Hematopoietic multipotent progenitor cell treated with erythropoietin and hydrocortisone succinate and interleukin-3 and kit ligand, for 15 days (in vitro differentiated cells): ENCODE measurements around the gene CA12.
"Not testable (repeated sequence)": the region's sequence is repeated elsewhere in the genome, so short reads cannot be mapped to it uniquely, and the experiment has no call there.

Experiments used
- DNase-seq: peaks from one replicate; pipeline ENCODE4 v3.0.0-alpha.2; 2015; ENCODE audit warnings: low spot score

CA12 gene

DNA sequence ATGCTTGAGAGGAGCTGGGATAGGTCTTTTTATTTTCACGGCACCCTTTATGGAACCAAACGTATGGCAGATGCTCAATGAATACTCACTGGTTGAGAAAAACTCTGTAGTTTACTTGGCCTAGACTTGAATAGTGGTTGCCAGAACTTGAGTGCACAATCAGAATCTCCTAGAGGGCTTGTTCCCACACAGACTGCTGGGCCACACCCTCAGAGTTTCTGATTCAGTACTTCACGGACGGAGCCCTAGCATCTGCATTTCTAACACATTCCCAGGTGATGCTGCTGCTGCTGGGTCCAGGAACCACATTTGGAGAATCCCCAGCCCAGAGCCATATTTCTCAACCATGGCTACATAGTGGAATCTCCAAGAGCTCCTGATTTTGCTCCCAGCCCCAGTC lies 24.6 kb downstream of the CA12 start:
- no peak for DNase-seq

DNA sequence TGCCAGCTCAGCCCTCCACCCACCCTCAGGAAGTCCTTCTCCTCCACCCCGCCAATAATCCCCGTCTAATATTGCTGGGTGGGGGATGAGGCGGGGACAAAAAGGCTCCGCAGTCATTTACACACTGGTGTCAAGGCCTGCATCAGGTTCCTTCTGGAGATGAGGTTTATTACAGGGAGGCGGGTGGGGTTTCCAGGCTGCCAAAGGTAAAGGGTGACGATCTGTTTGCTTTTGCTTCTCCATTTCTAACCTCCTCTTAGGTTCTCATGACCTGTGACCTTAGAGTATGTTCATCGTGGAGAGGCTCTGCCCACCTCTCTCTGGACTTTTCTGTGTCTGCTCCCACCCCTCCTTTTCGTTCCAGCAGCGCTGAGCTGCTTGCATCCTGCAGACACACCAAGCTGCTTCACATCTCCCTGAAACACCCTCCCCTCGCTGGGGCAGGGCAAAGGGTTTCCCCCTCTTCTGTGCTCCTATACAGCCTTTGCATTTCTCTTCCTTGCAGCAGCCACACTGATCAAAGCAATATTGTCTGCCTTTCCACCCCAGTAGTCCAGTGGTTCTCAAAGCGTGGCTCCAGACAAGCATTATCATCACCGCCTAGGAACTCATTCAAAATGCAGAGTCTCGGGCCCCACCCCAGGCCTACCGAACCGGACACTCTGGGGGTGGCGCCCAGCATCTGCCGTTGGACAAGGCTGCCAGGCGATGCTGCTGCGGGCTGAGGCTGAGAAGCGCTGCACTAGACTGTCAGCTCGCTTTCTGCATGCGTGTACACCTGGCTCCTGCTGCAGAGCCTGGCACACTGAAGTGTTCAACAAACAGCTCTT lies 26.6 kb downstream of the CA12 start:
- DNase-seq = no peak

DNA sequence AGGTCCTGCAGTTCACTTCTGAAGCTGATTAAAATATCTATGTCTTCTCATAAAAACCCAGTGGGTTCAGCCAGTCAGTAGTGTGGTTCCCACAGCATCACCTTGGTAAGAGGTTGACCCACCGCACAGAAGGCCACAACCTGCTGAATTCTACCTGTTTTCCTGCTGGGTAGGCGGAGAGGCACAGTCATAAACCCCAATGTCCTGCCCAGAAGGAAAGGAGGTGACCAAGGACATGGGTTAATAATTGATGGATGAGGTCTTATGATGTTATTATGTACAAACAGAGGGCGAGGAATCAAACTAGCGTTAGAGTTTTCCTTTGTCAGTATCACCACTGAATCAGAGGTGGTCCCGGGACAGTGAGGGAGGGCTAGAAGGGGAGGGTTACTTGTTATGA lies 27.8 kb downstream of the CA12 start:
- DNase-seq = no peak

DNA sequence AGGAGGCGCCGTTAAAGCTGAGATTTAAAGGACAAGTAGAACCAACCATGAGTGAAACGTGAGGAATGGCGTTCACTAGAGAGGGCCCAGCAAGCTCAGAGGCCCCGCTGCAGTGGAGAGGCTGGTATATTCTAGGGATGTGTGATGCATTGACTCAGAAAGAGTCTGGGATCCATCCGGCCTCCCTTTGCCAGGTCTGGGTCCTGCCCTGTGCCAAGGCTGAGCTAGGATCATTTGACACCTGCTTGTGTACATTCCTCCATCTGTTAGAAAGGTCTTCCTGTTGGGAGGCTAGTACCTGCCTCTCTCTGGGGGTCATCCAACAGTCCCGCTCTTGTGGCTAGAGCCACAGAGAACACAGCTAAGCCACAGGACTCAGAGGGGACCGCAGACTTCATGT lies 28.4 kb downstream of the CA12 start:
- no peak for DNase-seq

DNA sequence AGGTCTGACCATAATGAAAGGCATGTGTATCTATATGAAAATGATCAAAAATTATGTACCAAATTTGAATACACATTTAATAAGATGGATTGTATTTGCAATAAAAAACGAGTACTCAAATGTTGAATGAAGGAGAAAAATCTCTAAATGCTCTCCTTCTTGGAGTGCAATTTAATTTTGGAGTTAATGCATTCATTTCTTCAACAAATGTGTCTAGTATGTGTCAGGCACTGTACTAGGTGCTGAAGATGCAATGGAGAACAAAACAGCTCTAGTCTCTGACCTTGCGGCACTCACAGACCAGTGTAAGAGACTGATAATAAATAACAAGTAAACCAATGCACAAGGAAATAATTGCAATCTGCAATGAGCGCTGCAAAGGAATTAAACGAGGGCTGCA lies 28.8 kb downstream of the CA12 start:
- no peak for DNase-seq

DNA sequence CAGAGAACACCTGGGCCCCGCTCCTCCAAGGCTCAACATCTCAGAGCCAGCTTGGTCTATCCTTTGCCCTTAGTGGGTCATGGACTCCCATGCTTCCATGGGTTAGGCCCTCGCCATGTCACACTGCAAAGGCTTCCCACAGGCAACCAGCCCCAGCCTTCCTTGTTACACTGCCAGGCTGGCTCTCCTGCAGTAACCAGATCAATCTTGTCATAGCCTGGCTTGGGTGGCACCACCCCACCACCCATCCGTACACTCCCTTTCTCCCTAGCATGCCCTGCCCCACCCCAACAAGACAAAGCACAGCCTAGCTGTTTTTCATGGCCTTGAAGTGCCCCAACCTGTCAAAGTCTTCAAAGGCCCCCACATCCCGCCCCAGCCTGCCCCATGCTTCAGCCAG lies 30.5 kb downstream of the CA12 start:
- DNase-seq = no peak

DNA sequence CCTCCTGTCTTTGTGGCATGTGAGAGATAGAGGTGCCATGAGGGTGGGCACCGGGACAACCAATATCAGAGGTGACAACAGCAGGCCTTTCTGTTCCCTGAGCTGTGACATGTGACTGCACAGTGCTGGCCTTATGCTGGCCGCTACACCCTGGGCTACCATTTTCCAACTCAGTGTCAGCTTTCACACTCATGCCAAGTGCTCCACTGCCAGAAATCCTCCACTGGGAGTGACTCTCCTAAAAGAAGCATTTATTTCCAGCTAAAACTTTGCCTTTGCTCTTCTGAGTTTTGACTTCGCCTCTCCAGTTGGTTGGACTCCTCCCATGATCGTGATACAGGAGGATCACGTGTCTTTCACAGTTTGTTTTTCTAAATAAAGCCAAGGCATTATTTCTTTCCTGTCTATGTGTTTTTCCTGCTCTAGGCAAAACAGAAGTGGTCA lies 31.4 kb downstream of the CA12 start:
- DNase-seq = no peak

DNA sequence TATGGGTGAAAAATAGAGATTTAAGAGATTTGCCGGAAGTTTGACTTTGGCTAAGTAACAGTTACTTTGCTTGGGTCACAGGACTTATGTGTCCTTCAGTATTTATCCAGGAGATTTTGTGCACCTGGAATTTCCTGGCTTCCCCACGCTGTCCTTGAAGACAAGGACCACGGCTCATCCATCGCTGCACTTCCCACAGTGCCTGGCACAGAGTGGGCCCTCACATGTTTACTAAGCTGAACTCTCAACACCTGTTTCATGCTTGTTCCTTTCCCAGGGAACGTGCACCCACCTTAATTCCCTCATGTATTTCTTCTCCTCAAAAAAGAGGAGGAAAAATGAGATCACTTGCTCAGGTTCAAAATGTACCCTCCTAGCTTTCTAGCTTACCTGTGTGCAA lies 32.0 kb downstream of the CA12 start:
- DNase-seq = no peak

DNA sequence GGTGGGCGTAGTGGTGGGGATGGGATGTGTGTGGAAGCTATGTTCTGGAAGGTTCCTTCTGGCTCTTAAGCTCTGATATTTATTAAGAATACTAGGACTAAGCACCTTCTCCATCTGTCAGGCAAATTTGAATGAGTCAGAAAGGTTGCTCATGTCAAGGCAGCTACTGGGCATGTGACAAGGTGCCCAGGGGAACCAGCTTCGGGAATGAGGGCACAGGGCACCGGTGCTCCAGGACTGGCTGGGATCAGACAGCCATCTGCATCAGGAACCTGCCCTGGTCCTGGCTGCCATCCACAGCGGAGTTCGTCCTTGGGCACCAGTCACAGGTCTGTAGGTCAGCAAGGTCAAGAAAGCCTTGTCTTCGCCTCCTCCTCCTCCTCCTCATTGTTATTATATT lies 32.5 kb downstream of the CA12 start:
- no peak for DNase-seq

DNA sequence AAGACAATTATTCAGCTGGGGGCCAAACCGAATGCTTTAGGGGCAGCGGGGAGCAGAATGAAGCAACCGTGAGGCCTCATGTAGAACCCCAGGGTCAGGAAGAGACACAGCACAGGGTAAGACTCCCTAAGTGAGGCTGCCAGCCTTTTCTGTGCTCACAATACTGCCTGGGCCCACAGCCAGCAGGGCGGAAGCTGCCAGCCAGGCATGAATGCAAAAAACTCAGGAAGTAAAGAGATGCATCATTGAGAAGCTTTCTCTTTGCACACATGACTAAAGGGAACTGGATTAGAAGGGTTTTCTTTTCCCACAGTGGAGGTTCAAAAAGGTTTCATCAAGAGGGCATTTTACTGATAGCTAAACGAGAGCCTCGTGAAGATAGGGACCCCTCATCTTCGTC lies 33.3 kb downstream of the CA12 start:
- DNase-seq = no peak

DNA sequence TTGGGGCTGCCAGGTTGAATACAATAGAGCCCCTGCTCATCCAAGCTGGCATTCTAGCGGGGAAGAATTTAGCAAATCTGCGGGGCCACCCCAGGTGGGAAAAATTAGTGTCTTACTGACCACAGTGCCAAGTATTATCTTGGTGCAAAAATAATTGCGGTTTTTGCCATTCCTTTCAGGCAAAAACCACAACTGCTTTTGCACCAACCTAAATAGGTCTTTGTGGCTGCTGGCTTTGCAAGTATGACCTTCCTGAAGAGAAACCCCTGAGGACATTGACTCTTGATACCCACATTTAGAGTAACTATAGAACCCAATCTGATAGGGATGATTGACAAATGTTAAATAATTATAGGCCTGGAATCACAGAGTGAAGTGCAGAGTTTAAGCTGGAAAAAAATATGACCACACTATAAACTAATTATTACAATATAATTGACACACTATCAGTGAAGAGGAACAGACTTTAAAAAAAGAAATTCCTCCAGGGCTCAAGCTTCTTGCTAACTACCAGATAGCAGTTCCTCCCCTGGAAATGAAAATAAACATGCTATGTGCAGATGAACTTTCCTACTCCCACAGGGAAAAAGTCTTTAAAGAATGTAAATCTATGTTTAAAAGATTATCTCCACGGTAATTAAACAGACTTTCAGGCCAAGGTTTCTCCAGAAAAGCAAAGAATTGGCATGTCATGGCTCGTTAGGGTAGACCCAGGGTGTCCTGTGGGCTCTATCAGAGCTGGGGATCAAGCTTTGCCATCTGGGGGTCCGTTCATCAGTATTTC lies 34.4 kb downstream of the CA12 start:
- no peak for DNase-seq

DNA sequence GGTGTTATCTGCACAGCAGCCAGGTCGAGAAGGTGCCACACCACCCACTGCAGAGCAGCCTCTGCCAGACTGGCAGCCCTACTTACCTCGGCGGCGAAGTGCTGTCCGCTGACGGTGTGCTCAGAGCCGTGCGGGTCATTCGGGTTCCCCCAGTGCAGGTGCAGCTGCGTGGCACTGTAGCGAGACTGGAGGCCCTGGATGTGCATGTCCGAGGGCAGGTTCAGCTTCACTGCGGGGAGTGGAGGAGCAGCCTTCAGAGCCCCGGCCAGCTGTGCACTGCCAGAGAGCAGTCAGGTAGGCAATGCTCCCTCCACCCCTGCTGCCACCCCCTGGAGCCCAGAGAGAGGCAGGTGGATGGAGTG lies 36.3 kb downstream of the CA12 start:
- no peak for DNase-seq

DNA sequence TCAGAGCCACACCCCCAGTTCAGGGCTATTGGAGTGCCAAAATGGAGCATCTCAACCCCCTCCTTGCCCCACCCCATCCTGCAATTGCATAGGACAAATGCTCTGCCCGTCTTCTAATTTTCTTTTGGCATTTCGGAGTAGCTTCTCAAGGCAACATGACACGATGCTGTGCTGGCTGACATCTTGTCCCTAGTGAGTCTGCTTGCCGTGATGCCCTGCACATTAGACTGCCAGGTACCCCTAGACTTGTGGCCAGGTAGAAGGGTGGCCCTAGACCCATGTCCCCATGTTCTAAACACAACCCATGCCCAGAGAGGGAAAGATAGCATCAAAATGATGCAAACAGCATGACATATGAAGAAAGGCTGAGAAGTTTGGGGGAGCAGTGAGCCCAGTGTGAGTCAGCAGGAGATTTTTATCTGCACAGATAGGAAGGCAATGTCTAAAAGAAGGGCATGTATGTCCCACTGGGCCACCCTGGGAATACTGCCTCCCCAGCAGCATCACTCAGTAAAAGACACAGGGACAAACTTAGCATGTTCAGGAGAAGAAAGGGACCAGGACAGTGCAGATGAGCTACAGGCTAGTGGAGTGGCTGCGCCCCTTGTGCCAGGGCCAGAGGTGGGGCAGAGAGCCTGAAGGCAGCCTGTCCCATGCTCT lies 36.8 kb downstream of the CA12 start:
- no peak for DNase-seq

DNA sequence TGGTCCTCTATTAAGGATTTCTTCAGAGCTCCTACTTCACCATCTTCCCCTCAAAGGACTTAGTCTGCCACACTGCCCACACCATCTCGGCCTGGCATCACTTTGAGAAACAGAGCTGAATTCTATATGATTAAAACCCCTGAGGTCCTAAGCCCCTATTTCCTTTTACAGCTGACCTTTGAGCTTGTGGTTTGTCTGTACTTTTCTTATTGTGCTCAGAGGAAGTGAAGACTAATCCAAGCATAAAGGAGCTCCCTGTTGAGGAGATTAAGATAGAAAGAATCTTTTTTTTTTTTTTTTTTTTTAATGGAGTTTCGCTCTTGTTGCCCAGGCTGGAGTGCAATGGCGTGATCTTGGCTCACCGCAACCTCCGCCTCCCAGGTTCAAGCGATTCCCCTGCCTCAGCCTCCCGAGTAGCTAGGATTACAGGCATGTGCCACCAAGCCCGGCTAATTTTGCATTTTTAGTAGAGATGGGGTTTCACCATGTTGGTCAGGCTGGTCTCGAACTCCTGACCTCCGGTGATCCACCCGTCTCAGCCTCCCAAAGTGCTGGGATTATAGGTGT lies 38.6 kb downstream of the CA12 start:
- DNase-seq = not testable (repeated sequence)

DNA sequence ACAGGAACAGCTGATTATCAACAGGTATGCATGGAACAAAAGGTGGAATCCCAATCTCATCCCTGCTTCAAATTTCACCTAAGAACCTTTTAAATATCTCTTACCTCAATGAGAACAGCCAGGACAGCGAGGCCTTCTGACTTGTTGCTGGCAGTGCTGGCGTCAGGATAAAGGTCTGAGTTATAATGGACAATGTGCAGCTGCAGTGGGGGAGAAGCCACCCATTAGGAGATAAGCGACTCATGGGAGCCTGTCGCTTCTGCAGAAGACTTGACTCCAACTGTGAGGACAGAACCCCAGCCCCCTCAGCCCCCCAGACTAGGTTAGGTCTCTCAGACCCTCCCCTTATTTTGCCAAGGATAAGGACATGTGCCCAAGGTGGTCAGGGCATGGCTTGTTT lies 39.7 kb downstream of the CA12 start:
- DNase-seq = no peak

DNA sequence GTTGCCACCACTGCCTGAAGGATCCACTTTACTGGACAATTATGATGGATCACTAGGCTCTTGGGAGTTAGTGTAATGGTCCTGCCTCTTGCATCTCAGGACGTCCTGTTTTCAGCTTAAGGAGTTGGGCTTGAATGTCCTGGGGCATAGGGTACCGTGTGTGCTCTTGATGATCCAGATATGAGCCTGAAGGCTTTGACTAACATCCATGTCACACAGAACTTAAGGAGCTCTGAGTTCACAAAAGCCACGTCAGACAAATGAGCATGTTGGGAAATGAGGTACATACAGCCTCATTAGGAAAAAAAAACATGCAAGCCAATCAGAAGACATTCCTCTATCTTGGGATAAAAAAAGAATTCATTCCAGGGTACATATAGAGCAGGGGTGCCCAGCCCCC lies 40.8 kb downstream of the CA12 start:
- no peak for DNase-seq

DNA sequence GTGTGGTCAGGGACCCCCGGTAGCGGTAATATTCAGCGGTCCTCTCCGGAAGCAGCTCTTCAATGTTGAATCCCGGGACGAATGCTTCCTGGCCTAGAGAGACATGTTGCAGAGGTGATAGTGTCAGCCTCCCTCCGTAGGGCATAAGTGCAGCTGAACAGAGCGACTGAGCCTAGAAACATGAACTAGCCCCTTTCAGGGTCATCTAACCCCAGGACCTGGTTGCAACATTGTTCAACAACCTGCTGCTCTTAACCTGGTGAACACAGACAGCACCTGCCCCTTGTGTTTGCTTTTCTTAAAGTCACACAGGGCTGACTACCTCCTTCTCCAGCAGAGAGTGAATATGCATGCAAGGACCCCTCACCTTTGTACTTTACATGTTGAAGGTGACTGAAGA lies 41.3 kb downstream of the CA12 start:
- no peak for DNase-seq

DNA sequence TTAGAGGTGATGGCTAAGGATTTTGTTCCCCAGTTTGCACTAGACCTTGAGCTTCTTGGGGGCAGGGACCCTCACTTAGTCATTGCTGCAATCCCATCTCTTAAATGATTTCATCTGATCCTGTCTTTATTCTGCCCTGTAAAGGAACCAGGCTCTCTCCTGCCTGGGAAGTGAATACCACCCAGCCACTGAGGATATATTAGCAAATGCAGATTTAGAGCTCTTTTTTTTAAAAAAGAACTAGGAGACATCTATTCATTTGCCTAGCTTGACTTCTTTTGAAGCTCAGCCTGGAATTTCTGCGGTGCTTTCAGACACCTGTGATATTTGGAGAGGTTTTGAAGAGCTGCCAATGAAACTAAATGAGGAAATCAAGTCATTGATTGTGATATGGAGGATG lies 41.8 kb downstream of the CA12 start:
- no peak for DNase-seq

DNA sequence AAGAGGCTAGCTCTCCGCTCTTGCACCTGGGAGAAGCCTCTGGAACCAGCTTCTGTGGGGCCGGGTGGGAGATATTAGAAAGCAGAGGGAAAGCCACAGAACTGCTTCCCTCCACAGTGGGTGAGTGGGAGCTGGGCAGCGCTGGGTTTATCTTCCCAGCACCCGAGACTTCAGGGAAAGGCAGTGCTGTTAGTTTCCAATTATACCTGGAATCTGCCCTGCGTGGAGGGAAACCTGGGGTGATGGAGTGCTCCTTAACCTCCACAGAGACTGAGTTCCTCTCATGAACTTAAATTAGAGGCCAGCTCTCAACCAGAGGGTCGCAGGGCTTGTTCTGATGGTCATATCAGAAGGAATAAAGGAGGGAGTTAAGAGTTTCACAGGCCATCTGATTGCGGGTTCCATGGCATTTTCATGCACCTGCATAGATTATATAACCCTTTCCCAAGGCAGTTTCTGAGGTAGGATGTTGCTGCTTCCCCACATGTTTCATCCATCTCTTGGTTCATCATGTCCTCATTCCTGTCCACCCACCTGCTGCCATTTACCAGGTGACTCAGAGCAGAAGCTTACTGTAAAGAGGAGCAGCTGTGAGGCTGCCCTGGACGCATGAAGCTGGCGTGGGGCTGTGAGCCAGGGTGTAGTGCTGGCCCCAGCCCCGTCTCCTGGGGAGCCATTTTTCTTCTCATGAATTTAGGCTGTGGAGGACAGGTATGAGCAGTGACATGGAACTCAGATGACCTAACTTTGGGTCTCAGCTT lies 42.5 kb downstream of the CA12 start:
- DNase-seq = no peak

DNA sequence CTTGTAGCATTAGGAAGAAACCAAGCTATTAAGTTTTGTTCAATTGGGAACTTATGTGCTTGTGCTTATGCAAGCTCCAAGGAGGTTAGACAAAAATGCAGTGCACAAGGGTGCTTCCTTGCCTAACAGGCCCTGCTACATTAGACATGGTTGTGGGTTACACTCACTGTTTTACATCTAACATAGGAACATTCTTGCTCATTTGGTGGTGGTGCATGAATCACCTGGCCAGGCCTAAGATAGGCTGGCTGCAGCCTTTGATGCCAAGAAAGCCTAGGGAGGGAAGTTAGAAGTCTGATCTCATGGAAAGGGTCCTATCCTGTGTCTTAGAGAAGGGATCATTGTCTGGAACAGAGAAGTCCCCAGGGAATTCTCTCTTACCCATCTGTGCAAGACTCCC lies 43.5 kb downstream of the CA12 start:
- DNase-seq = no peak

DNA sequence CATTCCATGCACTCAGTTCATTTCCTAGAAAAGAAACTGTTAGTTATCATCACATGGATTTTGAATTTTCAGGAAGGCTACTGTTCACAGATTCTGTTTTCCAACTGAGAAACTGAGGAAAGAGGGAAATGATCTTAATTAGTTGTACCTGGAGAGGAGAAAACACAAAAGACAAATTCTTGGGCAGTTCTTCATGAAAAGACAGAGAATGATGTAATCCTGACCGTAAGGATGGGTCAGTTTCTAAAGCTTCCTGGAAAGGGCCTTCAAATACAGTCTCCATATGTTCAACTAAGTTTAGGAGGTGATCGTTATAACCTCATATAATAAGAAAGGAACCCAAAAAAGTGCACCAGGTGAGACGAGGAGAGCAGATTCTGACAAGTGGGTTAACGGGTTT lies 44.6 kb downstream of the CA12 start:
- no peak for DNase-seq
